ENCODE data around the gene SPEN.
"Not testable (repeated sequence)": the region's sequence is repeated elsewhere in the genome, so short reads cannot be mapped to it uniquely, and the experiment has no call there.

SPEN gene

GRCh38 chr1:15915991-15916390 lies 68.5 kb downstream of the SPEN start:
- H3K27ac ChIP-seq, result peak overlapping the region; percentile 53
- H3K4me1 ChIP-seq (ENCODE audit: control insufficient read depth in 1 of 2, insufficient read depth in 1 of 2, low read depth in 1 of 2, low read length in 1 of 2), result no peaks in the 10 kb centered on the region

DNA sequence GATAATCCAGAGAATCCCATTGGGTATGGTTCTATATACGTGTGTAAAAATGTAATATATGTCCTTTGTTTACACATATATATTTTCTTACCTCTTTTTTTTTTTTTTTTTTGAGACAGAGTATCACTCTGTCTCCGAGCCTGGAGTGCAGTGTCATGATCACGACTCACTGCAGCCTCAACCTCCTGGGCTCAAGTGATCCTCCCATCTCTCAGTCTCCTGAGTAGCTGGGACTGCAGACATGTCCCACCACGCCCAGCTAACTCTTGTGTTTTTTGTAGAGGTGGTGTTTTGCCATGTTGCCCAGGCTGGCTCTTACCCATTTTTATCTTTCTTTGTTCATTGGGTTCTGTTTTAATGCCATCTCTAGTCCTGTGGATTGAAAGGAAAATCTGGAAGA lies 68.9 kb downstream of the SPEN start:
- H3K27me3 ChIP-seq, result no peaks in the 10 kb centered on the region
- peaks cover 86% of the 10 kb centered on the region for H3K36me3 ChIP-seq
- peak overlapping the region; percentile 53 for H3K27ac ChIP-seq

More at GRCh38 chr1:15915991-15916390, 68.5 kb downstream of the SPEN start:
- Histone ChIP-seq H3K27me3 (no peaks in the 10 kb centered on the region), H3K36me3 (peaks cover 86% of the 10 kb centered on the region), H3K4me3 (ENCODE audit: low read depth in 1 of 2, low read length in 1 of 2) (no peak overlapping the region), H3K9me3 (no peaks in the 10 kb centered on the region)
- TF ChIP-seq, protein P1, sequence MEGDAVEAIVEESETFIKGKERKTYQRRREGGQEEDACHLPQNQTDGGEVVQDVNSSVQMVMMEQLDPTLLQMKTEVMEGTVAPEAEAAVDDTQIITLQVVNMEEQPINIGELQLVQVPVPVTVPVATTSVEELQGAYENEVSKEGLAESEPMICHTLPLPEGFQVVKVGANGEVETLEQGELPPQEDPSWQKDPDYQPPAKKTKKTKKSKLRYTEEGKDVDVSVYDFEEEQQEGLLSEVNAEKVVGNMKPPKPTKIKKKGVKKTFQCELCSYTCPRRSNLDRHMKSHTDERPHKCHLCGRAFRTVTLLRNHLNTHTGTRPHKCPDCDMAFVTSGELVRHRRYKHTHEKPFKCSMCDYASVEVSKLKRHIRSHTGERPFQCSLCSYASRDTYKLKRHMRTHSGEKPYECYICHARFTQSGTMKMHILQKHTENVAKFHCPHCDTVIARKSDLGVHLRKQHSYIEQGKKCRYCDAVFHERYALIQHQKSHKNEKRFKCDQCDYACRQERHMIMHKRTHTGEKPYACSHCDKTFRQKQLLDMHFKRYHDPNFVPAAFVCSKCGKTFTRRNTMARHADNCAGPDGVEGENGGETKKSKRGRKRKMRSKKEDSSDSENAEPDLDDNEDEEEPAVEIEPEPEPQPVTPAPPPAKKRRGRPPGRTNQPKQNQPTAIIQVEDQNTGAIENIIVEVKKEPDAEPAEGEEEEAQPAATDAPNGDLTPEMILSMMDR (IDR thresholded peaks at IDR 0.05), result no peak

GRCh38 chr1:15916916-15917315 lies 69.4 kb downstream of the SPEN start:
- H3K36me3 ChIP-seq, result peaks cover 86% of the 10 kb centered on the region

More for the DNA sequence above, 68.9 kb downstream of the SPEN start:
- Histone ChIP-seq H3K4me1 (ENCODE audit: control insufficient read depth in 1 of 2, insufficient read depth in 1 of 2, low read depth in 1 of 2, low read length in 1 of 2) (no peaks in the 10 kb centered on the region), H3K9me3 (no peaks in the 10 kb centered on the region), H3K4me3 (ENCODE audit: low read depth in 1 of 2, low read length in 1 of 2) (no peak overlapping the region)
- TF ChIP-seq, protein P1 (IDR thresholded peaks at IDR 0.05), result no peak

DNA sequence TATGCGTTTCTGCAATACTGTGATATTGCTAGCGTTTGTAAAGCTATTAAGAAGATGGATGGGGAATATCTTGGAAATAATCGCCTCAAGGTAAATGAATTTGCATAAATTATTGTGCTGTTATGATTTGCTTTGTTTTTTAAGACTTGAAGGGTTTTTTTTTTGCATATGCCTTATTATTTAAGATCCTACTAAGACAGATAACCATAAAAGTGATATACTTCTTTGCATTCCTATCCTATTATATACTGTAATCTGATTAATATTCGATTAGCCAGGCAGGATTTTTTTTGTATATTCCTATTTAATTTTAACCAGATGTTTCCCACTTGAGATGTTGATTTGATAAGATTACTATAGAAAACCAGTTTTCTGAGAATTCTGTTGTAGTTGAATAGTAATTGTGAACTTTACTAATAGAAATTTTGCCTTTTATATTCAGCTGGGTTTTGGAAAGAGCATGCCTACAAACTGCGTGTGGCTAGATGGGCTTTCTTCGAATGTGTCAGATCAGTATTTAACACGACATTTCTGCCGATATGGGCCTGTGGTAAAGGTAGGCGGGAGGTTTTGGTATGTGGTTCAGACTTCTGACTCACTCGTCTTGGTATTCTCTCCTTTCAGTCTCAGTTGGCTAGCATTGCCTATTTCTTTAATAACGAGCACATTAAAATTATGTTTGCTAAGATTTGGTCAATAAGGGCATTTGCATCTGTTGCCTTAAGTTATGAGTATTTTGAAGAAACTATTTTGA lies 71.6 kb downstream of the SPEN start:
- Histone ChIP-seq H3K4me3 (ENCODE audit: low read depth in 1 of 2, low read length in 1 of 2) (no peak overlapping the region), H3K9me3 (no peaks in the 10 kb centered on the region), H3K4me1 (ENCODE audit: control insufficient read depth in 1 of 2, insufficient read depth in 1 of 2, low read depth in 1 of 2, low read length in 1 of 2) (no peaks in the 10 kb centered on the region), H3K27me3 (no peaks in the 10 kb centered on the region), H3K36me3 (peaks cover 89% of the 10 kb centered on the region), H3K27ac (no peak overlapping the region)
- TF ChIP-seq, protein P1 (IDR thresholded peaks at IDR 0.05), result no peak

More at GRCh38 chr1:15916916-15917315, 69.4 kb downstream of the SPEN start:
- no peak overlapping the region for H3K4me3 ChIP-seq (ENCODE audit: low read depth in 1 of 2, low read length in 1 of 2)
- no peaks in the 10 kb centered on the region for H3K9me3 ChIP-seq
- H3K27ac ChIP-seq, result peak overlapping the region; percentile 7
- H3K27me3 ChIP-seq, result no peaks in the 10 kb centered on the region
- no peaks in the 10 kb centered on the region for H3K4me1 ChIP-seq (ENCODE audit: control insufficient read depth in 1 of 2, insufficient read depth in 1 of 2, low read depth in 1 of 2, low read length in 1 of 2)
- TF ChIP-seq, protein P1 (IDR thresholded peaks at IDR 0.05), result no peak

DNA sequence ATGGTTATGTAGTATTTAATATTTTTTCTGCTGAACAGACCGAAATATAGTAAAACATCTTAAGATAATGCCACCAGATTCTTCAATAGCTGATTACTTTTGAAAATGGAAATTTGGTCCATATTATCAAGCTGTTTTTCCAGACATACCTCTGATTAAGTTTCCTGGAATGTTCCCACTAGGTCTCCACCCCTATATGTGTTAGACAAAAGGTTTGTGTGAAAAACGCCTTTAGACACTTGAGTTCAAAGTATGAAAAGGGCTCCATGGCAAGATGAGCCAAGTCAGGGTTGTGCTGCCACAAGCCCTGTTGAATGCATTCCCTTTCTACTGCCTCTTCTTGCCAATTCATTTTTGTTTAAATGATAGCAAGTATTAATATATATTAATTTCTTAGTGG lies 75.7 kb downstream of the SPEN start:
- Histone ChIP-seq H3K27me3 (no peaks in the 10 kb centered on the region), H3K36me3 (peaks cover 97% of the 10 kb centered on the region), H3K27ac (no peak overlapping the region), H3K9me3 (no peaks in the 10 kb centered on the region), H3K4me1 (ENCODE audit: control insufficient read depth in 1 of 2, insufficient read depth in 1 of 2, low read depth in 1 of 2, low read length in 1 of 2) (no peaks in the 10 kb centered on the region), H3K4me3 (ENCODE audit: low read depth in 1 of 2, low read length in 1 of 2) (no peak overlapping the region)
- TF ChIP-seq, protein P1 (IDR thresholded peaks at IDR 0.05), result no peak

GRCh38 chr1:15926448-15926847 lies 78.9 kb downstream of the SPEN start:
- not testable (repeated sequence) for H3K27ac ChIP-seq; H3K4me1 ChIP-seq (ENCODE audit: control insufficient read depth in 1 of 2, insufficient read depth in 1 of 2, low read depth in 1 of 2, low read length in 1 of 2); H3K4me3 ChIP-seq (ENCODE audit: low read depth in 1 of 2, low read length in 1 of 2); H3K9me3 ChIP-seq; H3K27me3 ChIP-seq
- peaks cover 99% of the 10 kb centered on the region for H3K36me3 ChIP-seq
